Kidney glomerular epithelial cell (primary cell): ENCODE data around the gene BCAM.
"Not testable (repeated sequence)": the region's sequence is repeated elsewhere in the genome, so short reads cannot be mapped to it uniquely, and the experiment has no call there.

Source experiments
- DNase-seq: peaks from one replicate; lab custom pipeline; 2025; lab: John Stamatoyannopoulos, UW

The BCAM gene

DNA sequence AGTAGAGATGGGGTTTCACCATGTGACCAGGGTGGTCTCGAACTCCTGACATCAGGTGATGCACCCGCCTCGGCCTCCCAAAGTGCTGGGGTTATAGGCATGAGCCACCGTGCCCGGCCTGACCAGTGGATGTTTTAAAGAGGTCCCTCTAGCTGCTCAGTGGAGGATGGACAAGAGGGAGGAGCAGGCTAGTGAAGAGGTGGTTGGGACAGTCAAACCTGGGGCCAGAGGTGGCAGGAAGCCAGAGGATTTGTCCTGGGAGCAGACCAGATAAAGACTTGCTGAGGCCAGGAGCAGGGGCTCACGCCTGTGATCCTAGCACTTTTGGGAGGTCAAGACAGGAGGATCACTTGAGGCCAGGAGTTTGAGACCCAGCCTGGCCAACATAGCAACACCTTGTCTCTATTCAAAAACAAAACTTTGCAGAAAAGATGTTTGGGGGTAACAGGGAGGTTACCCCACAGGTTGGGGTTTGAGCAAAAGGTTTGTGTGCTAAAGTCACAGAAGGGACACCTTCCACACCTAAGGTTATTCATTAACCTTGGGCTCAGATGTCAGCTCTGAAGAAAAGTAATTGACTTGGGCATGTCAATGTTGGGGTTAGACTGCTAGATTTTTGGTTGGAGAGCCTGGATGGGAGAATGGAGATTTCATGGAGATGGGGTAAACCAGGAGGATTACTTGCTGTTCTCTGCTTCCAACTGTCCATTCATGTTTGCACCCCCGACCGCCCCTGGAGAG, 9.0 kb downstream of the BCAM start:
- no peak for DNase-seq

DNA sequence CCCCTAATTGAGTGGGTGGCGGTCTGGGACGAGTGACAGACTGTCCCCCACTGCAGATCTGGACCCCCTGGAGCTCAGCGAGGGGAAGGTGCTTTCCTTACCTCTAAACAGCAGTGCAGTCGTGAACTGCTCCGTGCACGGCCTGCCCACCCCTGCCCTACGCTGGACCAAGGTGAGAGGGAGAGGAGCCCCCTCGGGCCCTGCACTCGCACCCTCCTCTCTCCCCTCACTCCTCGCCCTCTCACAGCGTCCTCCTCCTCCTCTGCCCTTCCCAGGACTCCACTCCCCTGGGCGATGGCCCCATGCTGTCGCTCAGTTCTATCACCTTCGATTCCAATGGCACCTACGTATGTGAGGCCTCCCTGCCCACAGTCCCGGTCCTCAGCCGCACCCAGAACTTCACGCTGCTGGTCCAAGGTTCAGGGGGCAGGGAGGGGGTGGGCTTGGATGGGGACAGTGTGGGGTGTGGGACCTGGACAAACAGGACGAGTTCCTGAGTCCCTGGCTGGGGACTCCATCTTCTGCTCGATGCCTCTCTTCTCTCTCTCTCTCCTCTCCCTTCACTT, 9.6 kb downstream of the BCAM start:
- DNase-seq, result no peak

DNA sequence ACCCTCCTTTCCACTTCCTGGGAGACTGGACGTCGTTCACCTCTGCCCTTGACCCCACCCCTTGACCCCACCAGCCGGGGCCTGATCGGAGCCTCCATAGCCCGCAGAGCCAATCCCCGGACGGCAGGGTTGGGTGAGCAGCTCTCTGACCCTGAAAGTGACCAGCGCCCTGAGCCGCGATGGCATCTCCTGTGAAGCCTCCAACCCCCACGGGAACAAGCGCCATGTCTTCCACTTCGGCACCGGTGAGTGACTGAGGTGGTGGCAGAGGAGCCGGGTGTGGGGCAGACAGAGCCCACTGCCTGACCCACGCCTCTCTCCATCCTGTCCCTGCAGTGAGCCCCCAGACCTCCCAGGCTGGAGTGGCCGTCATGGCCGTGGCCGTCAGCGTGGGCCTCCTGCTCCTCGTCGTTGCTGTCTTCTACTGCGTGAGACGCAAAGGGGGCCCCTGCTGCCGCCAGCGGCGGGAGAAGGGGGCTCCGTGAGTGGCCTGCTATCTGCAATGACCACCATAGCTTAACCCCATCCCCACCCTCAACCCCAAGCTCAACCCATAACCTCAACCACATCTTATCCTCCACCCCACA, 10.4 kb downstream of the BCAM start:
- no peak for DNase-seq

DNA sequence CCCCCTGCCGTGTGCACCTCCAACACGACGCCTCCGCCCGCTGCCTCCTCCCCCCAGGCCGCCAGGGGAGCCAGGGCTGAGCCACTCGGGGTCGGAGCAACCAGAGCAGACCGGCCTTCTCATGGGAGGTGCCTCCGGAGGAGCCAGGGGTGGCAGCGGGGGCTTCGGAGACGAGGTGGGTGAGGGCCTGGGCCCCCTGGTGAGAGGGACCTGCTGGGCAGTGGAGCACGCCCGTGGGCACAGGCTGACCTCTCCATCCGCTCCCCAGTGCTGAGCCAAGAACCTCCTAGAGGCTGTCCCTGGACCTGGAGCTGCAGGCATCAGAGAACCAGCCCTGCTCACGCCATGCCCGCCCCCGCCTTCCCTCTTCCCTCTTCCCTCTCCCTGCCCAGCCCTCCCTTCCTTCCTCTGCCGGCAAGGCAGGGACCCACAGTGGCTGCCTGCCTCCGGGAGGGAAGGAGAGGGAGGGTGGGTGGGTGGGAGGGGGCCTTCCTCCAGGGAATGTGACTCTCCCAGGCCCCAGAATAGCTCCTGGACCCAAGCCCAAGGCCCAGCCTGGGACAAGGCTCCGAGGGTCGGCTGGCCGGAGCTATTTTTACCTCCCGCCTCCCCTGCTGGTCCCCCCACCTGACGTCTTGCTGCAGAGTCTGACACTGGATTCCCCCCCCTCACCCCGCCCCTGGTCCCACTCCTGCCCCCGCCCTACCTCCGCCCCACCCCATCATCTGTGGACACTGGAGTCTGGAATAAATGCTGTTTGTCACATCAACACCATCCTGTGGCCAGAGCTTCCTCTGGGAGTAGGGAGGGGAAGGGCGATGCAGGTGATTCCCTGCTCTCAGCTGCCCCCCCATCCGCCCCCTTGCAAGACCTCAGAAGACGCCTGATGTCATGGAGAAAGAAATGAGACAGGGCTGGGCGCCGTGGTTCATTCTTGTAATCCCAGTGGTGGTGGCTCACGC, 12.0 kb downstream of the BCAM start:
- DNase-seq, result no peak

DNA sequence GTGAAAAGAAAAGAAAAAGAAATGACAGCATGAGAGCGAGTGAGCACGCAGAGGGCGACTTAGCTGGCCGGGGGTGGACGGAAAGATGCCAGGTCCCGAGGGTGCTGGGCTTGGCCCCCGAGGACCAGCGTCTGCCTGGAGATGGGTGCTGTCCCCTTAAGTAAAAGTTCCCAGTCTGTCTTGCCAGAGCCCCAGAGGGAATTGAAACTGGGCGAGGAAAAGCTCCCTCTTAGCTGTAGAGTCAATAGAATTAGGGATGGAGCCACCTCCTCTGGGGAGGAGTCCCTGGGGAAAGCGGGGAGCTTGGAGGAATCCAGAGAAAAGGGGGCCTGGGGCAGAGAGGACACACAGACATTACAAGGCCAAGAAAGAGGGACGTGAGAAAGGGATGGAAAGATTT, 13.3 kb downstream of the BCAM start:
- no peak for DNase-seq

DNA sequence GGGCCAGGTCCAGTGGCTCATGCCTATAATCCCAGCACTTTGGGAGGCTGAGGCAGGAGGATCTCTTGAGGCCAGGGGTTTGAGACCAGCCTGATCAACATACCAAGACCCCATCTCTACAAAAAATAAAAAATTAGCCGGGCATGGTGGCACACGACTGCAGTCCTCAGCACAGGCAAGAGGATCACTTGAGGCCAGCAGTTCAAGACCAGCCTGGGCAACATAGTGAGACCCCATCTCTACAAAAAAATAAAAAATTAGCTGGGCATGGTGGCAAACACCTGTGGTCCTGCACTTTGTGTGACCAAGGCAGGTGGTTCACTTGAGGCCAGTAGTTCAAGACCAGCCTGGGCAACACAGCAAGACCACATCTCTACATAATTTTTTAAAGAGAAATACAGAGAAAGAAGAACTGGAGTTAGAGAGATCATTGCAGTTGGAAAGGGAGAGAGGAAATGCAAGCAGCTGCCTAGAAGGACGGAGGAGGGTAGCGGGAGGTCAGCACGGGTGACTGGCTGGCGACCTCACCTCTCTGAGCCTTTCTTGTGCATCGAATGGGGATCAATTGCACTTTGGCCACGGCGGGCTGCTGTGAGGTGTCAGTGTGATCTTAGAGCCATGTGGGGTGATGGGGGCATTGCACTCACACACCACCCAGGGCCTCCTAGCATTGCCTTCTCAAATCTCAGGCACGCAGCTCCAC, 13.9 kb downstream of the BCAM start:
- DNase-seq, result no peak

DNA sequence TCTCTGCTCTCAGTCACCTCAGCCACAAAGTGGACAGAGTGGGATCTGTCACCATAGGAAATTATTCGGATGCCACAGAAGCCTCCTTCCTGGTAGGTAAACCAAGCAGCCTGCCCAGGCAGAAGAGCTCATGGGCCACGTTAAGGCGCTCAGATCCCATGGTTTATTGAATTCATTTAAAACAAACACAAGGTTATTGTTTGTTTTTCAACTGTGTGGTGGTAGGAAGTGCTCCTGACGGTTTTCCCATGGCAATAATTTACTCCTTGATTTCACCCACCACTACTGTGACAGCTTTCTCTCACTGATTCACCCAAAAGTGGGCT, 14.4 kb downstream of the BCAM start:
- peak; percentile 26 for DNase-seq

DNA sequence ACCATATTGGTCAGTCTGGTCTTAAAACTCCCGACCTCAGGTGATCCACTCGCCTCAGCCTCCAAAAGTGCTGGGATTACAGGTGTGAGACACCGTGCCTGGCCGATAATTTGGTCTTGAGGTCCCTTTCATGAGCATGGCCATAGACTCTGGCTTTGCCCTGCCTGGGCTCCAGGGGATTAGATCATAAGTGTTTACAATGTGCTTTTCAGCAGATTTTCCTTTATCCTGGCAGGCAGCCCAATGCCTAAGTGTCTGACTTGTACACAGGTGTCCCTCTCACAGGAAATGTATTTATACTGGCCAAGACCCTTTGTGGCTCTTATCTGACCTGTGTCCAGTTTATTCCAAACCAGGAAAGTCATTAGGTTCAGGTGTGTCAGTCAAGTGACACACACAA, 15.9 kb downstream of the BCAM start:
- DNase-seq, result no peak

DNA sequence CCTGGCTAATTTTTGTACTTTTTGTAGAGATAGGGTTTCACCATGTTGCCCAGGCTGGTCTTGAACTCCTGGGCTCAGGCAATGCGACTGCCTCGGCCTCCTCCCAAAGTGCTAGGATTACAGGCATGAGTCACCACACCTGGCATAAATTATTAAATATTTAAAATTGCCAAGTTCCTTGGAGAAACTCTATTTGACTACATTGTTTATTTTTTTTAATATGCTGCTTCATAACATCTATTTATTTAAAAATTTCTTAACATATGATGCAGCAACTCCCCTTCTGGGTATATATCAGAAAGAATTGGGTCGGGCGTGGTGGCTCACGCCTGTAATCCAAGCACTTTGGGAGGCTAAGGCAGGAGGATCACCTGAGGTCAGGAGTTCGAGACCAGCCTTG, 24.0 kb downstream of the BCAM start:
- DNase-seq, result not testable (repeated sequence)

DNA sequence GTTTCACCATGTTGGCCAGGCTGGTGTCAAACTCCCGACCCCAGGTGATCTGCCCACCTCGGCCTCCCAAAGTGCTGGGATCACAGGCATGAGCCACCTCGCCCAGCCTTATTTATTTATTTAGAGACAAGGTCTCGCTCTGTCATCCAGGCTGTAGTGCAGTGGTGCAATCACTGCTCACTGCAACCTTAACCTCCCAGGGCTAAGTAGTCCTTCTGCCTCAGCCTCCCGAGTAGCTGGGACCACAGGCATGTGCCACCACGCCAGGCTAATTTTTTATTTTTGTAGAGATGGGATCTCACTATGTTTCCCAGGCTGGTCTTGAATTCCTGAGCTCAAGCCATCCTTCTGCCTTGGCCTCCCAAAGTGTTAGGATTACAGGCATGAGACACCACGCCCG, 25.5 kb downstream of the BCAM start:
- not testable (repeated sequence) for DNase-seq

DNA sequence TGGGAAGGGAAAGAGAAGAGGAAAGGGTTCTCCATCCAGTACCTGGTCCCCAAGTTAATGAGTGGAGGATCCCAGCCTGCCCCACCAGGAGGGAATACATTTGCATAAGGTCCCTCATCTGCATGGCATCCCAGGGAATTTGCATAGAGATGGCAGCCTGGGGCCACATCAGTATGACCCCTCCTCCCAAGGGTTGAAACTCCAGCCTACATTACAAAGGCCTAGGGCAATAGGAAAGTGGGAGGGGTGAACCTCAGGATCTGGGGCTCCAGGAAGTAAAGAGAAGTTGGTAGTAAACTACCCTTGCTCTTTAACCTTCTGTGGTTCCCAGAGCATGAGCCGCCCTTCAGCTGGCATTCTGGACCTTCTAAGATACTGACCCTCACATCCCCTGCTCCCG, 30.4 kb downstream of the BCAM start:
- no peak for DNase-seq

DNA sequence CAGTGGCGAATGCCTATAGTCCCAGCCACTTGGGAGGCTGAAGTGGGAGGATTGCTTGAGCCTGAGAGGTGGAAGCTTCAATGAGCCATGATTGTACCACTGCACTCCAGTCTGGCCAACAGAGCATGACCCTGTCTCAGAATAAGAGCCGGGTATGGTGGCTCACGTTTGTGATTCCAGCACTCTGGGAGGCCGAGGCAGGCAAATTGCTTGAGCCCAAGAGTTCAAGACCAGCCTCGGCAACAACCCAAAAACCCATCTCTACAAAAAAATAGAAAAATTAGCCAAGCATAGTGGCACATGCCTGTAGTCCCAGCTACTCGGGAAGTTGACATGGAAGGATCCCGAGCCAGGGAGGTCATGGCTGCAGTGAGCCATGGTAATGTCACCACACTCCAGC, 31.9 kb downstream of the BCAM start:
- DNase-seq, result no peak

DNA sequence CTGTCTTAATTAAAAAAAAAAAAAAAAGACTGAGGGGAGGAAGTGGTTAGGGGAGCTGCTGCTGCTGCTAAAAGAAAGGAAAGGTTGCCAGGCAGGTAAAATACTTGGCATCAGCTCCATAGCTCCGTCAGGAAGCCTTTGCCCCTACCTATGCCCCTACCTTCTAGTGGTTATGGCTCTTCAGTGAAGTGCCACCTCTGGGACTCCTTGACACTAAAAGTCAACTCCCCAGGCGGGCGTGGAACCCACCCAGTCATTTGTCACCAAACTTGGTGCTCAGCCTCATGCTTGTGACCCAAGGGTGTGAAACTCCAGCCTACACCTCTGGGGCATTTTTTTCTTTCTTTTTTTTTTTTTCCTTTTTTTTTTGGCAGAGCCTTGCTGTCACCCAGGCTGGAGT, 32.3 kb downstream of the BCAM start:
- no peak for DNase-seq

DNA sequence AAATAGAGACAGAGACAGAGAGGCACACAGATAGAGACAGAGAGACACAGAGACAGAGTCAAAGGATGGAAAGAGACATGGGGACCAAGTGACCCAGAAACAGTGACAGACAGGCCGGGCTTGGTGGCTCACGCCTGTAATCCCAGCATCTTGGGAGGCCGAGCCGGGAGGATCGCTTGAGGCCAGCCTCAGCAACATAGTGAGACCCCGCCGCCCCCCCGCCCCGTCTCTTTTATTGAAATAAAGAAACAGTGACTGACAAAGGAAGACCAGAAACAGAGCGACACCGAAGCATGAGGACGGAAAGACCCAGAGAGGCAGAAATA, 36.3 kb downstream of the BCAM start:
- DNase-seq, result no peak

DNA sequence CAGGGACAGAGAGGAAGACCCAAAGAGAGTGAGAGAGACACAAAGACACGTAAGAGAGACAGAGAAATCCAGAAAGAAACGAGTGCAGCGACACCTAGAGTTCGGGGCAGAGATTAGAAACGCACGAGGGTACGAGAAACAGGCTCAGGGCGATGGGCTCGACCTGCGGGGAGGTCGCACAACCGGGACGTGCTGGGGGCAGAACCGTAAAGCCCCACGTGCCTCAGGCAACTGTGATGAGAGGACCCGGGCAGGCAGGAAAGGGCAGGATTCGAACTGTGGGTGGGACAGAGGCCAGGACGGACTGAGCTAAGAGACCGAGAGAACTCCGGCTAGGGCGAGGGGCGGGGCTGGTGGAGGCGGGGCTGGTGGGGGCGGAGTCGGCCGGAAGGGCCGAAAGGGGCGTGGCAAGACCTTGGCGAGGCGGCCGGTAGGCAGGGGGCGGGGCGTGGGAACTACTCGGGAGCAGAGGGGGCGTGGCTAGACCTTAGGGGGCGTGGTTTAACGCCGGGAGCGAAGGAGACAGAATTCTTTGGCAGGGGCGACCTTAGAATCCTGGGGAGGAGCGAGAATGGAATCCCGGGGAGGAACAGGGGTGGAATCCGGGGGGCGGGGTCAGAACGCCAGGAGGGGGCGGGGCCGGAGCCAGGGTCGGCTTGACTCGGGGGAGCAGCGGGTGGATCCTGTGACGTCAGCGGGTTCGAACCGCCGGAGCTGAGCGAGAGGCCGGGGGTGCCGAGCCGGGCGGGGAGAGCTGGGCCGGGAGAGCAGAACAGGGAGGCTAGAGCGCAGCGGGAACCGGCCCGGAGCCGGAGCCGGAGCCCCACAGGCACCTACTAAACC, 36.9 kb downstream of the BCAM start, which contains the start of gene NECTIN2:
TSS of gene NECTIN2 (plus strand) at position 686 of the 843 bp plus-strand sequence. CDS start 229 bp downstream, outside the sequence.
- DNase-seq, result peak; percentile 96

DNA sequence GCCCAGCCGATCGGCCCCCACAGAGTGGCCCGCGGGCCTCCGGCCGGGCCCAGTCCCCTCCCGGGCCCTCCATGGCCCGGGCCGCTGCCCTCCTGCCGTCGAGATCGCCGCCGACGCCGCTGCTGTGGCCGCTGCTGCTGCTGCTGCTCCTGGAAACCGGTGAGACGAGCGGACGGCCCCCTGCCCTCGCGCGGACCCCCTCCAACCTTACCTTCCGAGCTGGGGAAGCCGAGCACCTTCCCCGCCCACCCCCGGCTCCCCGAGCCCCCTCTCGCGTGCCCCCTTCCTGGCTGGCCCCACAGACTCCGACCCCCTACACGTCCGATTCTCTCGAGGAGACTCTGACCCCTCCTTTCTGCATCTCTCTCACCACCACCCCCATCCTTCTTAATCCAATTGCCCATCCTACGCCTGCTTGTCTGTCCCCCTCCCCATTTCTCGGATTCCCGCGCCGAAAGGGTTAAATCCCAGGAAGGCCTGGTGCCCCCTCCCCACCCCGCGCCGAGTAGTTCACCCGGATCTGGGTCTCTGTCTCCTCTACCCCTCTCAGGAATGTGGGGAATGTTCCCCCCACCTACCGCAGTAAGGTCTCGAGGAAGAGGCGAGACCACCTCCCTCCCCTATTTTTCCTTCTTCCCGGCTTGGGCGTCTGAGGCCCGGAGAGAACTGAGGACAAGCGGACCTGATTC, 37.7 kb downstream of the BCAM start:
- peak; percentile 23 for DNase-seq

DNA sequence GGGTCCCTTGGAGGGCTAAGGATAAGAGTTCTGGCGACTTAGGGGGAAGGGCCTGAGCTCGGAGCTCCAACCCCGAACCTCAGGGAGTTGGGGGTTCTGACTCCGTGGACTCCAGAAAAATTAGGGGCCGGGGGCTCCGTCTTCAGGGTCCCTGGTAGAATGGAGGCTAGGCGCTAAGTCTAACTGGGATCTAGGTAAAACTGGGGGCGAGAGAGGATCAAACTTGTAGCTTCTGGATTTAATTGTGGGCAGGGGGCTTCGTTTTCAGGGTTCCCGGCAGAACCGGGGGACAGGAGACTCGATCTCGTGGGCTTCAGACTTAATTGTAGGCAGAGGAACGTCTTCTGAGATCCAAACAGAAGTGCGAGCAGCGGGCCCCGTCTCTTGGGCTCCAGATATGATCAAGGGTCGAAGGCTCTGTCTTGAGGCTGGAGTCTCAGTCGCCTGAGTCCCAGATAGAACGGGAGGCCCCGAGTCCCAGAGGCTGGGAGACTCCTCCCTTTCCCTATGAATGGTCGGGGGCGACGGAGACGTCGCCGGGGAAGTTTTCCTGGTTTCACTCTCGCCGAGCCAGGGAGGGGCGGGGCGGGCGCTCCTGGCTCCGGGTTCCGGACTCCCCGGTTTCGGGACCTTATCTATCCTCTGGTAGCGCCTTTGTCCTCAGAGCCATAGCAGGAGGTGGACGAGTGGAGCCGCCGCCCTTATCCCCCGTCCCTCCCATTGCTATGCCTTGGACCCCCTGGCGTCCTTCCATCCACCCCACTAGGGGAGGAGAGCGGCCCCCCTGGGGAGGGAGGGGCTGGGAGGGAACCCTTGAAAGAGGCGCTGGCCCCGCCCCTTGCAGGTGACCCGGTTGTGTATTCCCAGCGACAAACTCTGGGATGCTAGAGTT, 38.5 kb downstream of the BCAM start:
- peak; percentile 57 for DNase-seq

DNA sequence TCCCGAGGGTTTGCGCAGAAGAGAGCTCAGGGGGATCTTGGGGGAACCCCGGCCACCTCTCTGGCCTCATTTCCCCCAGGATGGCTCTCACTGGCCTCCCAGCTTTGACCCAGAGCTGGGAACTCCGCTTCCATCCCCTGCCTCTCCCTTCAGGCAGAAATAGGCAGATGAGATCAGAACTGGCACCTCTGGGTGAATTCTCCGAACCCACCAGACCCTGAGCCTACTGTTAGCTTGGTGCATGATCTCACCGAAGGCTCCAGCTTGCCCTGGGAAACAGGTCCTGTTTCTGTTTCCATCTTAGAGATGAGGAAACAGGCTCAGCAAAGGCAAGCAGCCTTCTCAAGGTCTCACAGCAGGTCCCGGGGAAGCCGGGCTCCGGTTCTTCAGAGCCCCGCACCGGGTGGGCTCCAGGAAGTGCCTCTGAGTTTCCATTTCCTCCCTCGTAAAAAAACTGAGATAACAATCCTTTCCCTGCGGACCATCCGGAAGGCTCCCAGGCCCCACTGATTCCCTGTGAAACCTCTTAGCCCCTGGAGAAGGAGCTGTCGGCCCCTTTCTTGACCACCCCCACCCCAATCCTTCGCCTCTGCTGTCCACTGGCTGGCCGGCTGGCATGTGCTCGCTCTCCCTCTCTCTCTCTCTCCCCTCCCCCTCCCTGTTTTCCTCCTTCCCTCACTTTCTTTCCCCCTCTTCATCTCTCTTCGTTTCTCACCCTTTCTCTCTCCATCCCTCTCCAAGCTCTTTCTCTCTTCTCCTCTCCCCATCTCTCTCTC, 39.3 kb downstream of the BCAM start:
- peak; percentile 51 for DNase-seq
